PC-3 (cell line): ENCODE measurements around the gene SUMO3.

ENCODE experiments used
- CTCF ChIP-seq: fragments of 300-600 bp; sonication (generic); conservative IDR thresholded peaks from 2 replicates; pipeline ENCODE4 v1.5.1; 2017; ENCODE audit warnings: antibody characterized with exemption, low read depth, mild to moderate bottlenecking, low read length
- EZH2 ChIP-seq: fragments of 300-600 bp; sonication (generic); IDR thresholded peaks from one replicate; pipeline ENCODE4 v1.6.1; 2017; ENCODE audit warnings: antibody characterized with exemption, mild to moderate bottlenecking, low read length; ENCODE audit not compliant: unreplicated experiment
- EZH2phosphoT487 ChIP-seq: fragments of 300-600 bp; sonication (generic); IDR thresholded peaks from 2 replicates; pipeline ENCODE4 v1.6.1; 2018; ENCODE audit warnings: mild to moderate bottlenecking, antibody characterized with exemption, low read length, borderline replicate concordance

- TF ChIP-seq CTCF (no peak), EZH2 (no peak), EZH2phosphoT487 (no peak)
These were observed 32.4 kb upstream of the SUMO3 start for GRCh38 chr21:44850208-44850800.
